ENCODE data around the gene DEFB112.

DEFB112 gene

DNA sequence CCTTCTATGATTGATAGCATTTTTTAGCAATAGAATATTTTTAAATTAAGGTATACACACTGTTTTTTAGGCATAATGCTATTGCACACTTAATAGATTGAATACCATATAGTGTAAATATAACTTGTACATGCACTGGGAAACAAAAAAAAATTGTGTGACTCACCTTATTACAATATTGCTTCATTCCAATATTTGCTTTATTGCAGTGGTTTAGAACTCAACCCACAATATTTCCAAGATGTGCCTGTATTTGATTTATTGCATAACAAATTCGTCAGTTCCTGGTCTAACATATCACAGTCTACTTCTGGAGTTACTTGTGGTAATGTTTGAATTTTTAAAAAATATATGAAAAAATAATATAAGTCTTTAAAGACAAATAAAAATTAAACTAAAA lies 41.9 kb upstream of the DEFB112 start:
- no peaks in the 10 kb centered on the region for H3K27me3 ChIP-seq (replicated peaks; ENCODE audit: insufficient read depth, low read length)
- H3K79me2 ChIP-seq (ENCODE audit: low read length), result no peaks in the 10 kb centered on the region
- no peaks in the 10 kb centered on the region for H3K9me2 ChIP-seq (replicated peaks; ENCODE audit: insufficient read depth, low read length)
- H3K4me2 ChIP-seq (ENCODE audit: low read depth, low read length), result no peak overlapping the region
- no peak overlapping the region for H3K4me3 ChIP-seq (ENCODE audit: low read length)
- H3K36me3 ChIP-seq (replicated peaks; ENCODE audit: insufficient read depth, low read length), result no peaks in the 10 kb centered on the region
- no peaks in the 10 kb centered on the region for H3K4me1 ChIP-seq (ENCODE audit: low read length)
- H3K9me3 ChIP-seq (replicated peaks; ENCODE audit: insufficient read depth, low read length), result no peaks in the 10 kb centered on the region
- H3K9ac ChIP-seq (ENCODE audit: low read length), result no peak overlapping the region
- no peak overlapping the region for H2AFZ ChIP-seq (ENCODE audit: low read length)
- no peaks in the 10 kb centered on the region for H3F3A ChIP-seq (ENCODE audit: insufficient read depth, low read length)
- no peak for TF ChIP-seq EZH2 (optimal IDR thresholded peaks at IDR 0.05; ENCODE audit: low read depth, low read length)
- TF ChIP-seq, protein P1, sequence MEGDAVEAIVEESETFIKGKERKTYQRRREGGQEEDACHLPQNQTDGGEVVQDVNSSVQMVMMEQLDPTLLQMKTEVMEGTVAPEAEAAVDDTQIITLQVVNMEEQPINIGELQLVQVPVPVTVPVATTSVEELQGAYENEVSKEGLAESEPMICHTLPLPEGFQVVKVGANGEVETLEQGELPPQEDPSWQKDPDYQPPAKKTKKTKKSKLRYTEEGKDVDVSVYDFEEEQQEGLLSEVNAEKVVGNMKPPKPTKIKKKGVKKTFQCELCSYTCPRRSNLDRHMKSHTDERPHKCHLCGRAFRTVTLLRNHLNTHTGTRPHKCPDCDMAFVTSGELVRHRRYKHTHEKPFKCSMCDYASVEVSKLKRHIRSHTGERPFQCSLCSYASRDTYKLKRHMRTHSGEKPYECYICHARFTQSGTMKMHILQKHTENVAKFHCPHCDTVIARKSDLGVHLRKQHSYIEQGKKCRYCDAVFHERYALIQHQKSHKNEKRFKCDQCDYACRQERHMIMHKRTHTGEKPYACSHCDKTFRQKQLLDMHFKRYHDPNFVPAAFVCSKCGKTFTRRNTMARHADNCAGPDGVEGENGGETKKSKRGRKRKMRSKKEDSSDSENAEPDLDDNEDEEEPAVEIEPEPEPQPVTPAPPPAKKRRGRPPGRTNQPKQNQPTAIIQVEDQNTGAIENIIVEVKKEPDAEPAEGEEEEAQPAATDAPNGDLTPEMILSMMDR (IDR thresholded peaks at IDR 0.05; ENCODE audit: low read length), result no peak
- no peak for TF ChIP-seq EZH2phosphoT487 (IDR thresholded peaks at IDR 0.05; ENCODE audit: low read length)
- no peak for DNase-seq
- H4K20me1 ChIP-seq (ENCODE audit: insufficient read depth, low read length), result no peaks in the 10 kb centered on the region
- H3K27ac ChIP-seq (ENCODE audit: low read length), result no peak overlapping the region

DNA sequence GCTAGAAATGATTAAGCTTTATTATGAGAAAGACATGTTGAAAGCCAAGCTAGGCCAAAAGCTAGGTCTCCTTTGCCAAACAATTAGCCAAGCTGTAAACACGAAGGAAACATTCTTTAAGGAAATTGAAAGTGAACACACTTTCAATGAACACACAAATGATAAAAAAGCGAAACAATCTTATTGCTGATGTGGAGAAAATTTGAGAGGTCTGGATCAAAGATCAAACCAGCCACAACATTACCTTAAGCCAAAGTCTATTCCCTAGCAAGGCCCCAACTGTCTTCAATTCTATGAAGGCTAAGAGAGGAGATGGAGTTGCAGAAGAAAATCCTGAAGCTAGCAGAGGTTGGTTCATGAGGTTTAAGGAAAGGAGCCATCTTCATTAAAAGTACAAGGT lies 40.2 kb upstream of the DEFB112 start:
- H3K4me3 ChIP-seq (ENCODE audit: low read length), result no peak overlapping the region
- H3K4me2 ChIP-seq (ENCODE audit: low read depth, low read length), result no peak overlapping the region
- H3K36me3 ChIP-seq (replicated peaks; ENCODE audit: insufficient read depth, low read length), result no peaks in the 10 kb centered on the region
- no peaks in the 10 kb centered on the region for H3K9me2 ChIP-seq (replicated peaks; ENCODE audit: insufficient read depth, low read length)
- H3K4me1 ChIP-seq (ENCODE audit: low read length), result no peaks in the 10 kb centered on the region
- no peak overlapping the region for H3K27ac ChIP-seq (ENCODE audit: low read length)
- H4K20me1 ChIP-seq (ENCODE audit: insufficient read depth, low read length), result no peaks in the 10 kb centered on the region
- H3K9me3 ChIP-seq (replicated peaks; ENCODE audit: insufficient read depth, low read length), result no peaks in the 10 kb centered on the region
- no peaks in the 10 kb centered on the region for H3F3A ChIP-seq (ENCODE audit: insufficient read depth, low read length)
- H3K79me2 ChIP-seq (ENCODE audit: low read length), result no peaks in the 10 kb centered on the region
- H3K9ac ChIP-seq (ENCODE audit: low read length), result no peak overlapping the region
- no peaks in the 10 kb centered on the region for H3K27me3 ChIP-seq (replicated peaks; ENCODE audit: insufficient read depth, low read length)
- H2AFZ ChIP-seq (ENCODE audit: low read length), result no peak overlapping the region
- no peak for DNase-seq
- no peak for TF ChIP-seq EZH2 (optimal IDR thresholded peaks at IDR 0.05; ENCODE audit: low read depth, low read length)

DNA sequence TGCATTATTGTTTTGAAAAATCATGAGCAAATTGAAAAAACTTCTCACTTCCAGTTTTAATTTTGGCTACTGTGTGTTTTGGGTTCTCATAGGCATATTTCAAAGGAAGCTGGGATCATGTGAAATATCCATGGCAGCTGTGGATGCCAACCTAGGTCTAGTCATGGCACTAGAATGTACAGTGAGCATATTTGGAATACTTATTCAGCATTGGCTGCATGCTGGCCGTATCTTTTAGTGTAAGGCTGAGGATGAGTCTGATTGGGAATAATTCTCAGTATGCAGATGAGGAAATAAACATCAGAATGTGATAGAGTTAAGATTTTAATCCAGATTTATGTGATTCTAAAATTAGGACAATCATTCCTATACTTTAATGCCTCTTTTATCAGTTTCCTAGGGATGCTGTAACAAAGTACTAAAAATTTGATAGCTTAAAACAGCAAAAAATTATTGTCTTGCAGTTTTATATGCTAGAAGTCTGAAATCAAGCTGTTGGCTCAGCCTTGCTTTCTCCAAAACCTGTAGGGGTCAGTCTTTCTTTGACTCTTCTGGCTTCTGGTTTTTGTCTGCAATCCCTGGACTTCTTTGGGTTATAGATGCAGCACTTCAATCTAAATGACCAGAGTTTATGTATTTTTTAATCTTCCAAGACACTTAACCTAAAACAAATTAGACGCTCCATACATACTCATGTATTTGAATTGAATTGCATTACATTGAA lies 37.7 kb upstream of the DEFB112 start:
- no peaks in the 10 kb centered on the region for H3K27me3 ChIP-seq (replicated peaks; ENCODE audit: insufficient read depth, low read length)
- no peak for DNase-seq
- TF ChIP-seq EZH2phosphoT487 (IDR thresholded peaks at IDR 0.05; ENCODE audit: low read length) (no peak), EZH2 (optimal IDR thresholded peaks at IDR 0.05; ENCODE audit: low read depth, low read length) (no peak)
- TF ChIP-seq, protein P1 (IDR thresholded peaks at IDR 0.05; ENCODE audit: low read length), result no peak
- no peaks in the 10 kb centered on the region for H3F3A ChIP-seq (ENCODE audit: insufficient read depth, low read length)
- H3K4me3 ChIP-seq (ENCODE audit: low read length), result no peak overlapping the region
- no peak overlapping the region for H2AFZ ChIP-seq (ENCODE audit: low read length)
- no peak overlapping the region for H3K4me2 ChIP-seq (ENCODE audit: low read depth, low read length)
- H3K79me2 ChIP-seq (ENCODE audit: low read length), result no peaks in the 10 kb centered on the region
- H3K36me3 ChIP-seq (replicated peaks; ENCODE audit: insufficient read depth, low read length), result no peaks in the 10 kb centered on the region
- H4K20me1 ChIP-seq (ENCODE audit: insufficient read depth, low read length), result no peaks in the 10 kb centered on the region
- no peaks in the 10 kb centered on the region for H3K4me1 ChIP-seq (ENCODE audit: low read length)
- H3K9ac ChIP-seq (ENCODE audit: low read length), result no peak overlapping the region
- no peaks in the 10 kb centered on the region for H3K9me3 ChIP-seq (replicated peaks; ENCODE audit: insufficient read depth, low read length)
- no peaks in the 10 kb centered on the region for H3K9me2 ChIP-seq (replicated peaks; ENCODE audit: insufficient read depth, low read length)
- H3K27ac ChIP-seq (ENCODE audit: low read length), result no peak overlapping the region

DNA sequence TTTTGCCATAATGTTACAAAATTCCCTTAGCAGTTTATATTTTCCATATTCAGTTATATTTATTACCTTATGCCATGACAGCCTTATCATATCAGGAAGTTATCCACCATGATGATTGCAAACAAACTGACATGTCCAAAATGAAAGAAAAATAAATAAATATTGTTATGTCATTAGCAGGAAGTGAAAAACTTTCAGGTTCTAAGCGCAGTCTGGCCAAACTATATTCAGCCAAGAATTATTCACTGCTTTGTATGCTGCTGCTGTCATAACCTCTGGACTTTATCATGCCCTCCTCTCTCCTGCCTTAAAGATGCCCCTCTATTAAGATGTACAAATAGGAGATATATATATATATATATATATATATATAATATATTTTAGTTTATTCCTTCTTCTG lies 27.7 kb upstream of the DEFB112 start:
- TF ChIP-seq, protein P1 (IDR thresholded peaks at IDR 0.05; ENCODE audit: low read length), result no peak
- TF ChIP-seq EZH2 (optimal IDR thresholded peaks at IDR 0.05; ENCODE audit: low read depth, low read length) (no peak), EZH2phosphoT487 (IDR thresholded peaks at IDR 0.05; ENCODE audit: low read length) (no peak)
- Histone ChIP-seq H3K79me2 (ENCODE audit: low read length) (no peaks in the 10 kb centered on the region), H3K27me3 (replicated peaks; ENCODE audit: insufficient read depth, low read length) (no peaks in the 10 kb centered on the region), H2AFZ (ENCODE audit: low read length) (no peak overlapping the region), H3K4me1 (ENCODE audit: low read length) (no peaks in the 10 kb centered on the region), H3K36me3 (replicated peaks; ENCODE audit: insufficient read depth, low read length) (no peaks in the 10 kb centered on the region), H3K9me3 (replicated peaks; ENCODE audit: insufficient read depth, low read length) (no peaks in the 10 kb centered on the region), H3F3A (ENCODE audit: insufficient read depth, low read length) (no peaks in the 10 kb centered on the region), H3K4me3 (ENCODE audit: low read length) (no peak overlapping the region), H4K20me1 (ENCODE audit: insufficient read depth, low read length) (no peaks in the 10 kb centered on the region), H3K9me2 (replicated peaks; ENCODE audit: insufficient read depth, low read length) (no peaks in the 10 kb centered on the region), H3K4me2 (ENCODE audit: low read depth, low read length) (no peak overlapping the region), H3K9ac (ENCODE audit: low read length) (no peak overlapping the region), H3K27ac (ENCODE audit: low read length) (no peak overlapping the region)
- no peak for DNase-seq
